DMS53 treated with DMSO at 0.1 percent for 48 hours (cell line): ENCODE results near the gene IL12A.
A peak's percentile ranks its signal among the peaks of the same experiment; 100 is the strongest.

ENCODE experiments used
- DNase-seq: peaks from one replicate; lab custom pipeline; 2025; ENCODE audit not compliant: unreplicated experiment; lab: John Stamatoyannopoulos, UW

The IL12A gene

DNA sequence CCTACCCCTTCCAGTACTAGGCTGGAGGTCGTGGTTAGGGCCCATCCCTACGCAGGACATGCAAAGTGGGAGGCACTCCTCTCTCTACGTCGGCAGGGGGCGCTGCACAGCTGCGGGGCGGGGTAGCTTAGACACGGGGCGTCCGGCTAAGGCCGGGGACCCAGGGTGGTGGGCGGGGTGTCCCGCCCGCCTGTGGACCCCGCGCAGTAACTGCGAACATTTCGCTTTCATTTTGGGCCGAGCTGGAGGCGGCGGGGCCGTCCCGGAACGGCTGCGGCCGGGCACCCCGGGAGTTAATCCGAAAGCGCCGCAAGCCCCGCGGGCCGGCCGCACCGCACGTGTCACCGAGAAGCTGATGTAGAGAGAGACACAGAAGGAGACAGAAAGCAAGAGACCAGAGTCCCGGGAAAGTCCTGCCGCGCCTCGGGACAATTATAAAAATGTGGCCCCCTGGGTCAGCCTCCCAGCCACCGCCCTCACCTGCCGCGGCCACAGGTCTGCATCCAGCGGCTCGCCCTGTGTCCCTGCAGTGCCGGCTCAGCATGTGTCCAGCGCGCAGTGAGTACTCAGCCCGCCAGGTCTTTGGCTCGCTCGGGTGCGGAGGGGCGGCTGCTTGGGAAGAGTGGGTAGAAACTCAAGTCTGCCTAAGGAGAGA lies at the start of gene IL12A:
Gene IL12A, plus strand, starts transcription at position 219 of the 655 bp plus-strand sequence.
- DNase-seq = peak; percentile 15

DNA sequence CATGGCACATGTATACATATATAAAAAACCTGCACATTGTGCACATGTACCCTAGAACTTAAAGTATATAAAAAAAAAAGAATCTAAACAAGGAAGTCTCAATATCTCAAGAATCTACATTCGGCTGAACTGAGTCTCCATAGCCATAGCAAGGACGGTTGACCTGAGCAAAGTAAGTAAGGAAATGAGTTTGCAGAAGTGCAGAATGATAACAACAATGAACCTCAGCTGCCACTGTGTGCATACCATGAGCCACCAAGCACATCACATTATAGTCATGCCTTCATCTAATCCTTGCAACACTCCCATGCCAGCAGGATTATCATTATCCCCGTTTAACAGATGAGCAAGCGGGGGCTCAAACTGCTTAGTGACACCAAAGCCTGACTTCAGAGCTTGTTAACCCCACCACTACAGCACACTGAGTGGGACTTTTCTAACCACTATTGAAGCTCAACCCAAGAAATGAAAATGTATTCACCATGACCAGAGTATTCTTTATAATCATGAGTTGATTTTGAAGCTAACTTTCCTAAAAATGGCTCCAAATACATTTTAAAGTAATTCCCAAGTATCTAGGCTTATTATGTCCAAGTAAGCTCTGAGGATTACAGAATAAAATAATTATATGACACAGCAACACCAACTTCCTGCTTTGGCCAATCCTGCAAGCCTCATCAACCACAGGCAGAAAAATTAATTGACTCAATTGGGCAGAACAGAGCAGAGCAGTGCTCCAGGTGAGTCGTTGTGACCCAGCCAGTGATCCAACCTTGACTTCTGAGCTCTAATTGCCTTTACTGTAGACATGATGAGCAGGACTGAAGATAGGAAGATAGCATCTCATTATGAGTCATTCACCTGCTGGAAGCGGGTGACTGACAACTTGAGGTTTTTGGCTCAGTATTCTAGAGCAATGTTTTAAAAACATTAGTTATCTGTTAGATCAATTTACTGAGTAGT lies 47.3 kb upstream of the IL12A start:
- DNase-seq = no peak

DNA sequence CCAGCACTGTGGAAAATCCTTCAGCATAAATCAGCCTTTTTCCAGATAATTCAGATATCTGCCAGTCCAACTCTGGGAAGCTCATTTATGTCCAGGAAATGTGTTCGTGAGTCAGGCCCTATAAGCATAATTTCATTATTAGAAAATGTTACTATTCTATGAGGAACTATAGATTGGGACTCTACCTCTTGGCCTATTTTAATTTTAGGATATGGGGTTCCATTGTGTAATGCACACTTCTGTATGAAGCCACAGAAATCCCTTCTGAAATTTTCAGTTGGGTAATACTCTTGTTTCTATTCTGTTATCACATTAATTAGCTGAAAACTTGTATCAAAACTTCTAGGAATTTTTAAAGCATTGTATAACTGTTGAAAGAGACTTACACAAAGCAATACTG lies 43.9 kb upstream of the IL12A start:
- DNase-seq = no peak

DNA sequence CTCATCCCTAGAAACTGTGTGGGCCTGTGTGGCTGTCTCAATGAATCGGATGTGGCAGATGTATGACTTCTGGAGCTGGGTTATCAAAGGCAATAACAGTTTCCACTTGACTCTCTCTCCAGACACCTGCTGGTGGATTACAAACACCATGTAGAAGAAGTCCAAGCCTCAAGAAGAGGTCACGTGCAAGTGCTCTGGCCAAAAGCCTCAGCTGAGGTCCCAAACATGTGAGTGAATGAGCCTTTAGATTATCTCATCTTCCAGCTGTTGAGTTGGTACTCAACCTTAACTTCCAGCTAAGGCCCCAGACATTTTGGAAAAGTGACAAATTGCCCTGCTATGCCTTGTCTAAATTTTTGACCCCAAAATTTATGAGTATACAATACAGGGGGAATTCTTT lies 42.7 kb upstream of the IL12A start:
- no peak for DNase-seq

DNA sequence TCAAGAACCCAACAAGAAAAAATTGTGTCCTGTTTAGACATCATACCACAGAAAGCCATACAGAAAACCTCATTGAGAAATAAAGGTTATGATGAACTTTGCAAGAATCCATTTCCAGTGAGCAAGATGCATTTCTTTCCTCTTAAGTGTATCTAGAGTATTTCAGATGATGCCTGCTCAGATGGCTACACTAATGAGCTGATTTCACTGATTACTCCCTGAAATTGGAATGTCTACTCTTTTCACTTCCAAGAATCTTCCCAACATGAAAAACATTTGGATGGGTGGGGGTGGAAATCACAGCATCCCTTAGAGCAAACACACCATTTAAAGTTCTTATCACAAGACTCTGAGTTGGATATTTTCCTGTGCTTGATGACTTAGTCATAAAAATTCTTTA lies 41.4 kb upstream of the IL12A start:
- no peak for DNase-seq

DNA sequence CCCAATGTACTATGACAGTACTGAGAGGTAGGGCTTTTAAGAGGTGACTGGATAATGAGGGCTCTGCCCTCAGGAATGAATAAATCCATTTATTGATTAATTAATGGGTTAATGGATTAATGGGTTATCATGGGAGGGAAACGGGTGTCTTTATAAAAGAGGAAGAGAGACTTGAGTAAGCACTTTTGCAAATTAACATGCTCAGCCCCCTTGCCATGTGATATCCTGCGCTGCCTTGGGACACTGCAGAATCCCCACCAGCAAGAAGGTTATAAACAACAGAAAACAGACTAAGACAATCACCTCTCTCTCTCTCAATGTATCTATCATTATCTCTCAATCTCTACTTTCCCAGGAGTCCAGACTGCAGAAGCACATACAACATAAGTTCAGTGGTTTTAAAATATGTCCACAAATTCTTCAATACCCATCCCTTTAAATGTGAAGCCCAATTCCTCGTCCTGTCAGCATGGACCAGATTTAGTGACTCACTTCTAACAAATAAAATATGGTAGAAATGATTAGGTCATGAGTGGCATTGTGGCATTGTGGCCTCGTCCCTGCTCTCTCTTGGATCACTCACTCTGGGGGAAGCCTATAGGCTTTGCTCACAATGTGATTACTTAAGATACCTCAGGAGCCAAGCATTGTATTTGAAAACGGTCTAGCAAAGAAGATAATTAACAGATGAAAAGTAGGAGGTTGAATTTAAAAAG lies 40.0 kb upstream of the IL12A start:
- DNase-seq = no peak

DNA sequence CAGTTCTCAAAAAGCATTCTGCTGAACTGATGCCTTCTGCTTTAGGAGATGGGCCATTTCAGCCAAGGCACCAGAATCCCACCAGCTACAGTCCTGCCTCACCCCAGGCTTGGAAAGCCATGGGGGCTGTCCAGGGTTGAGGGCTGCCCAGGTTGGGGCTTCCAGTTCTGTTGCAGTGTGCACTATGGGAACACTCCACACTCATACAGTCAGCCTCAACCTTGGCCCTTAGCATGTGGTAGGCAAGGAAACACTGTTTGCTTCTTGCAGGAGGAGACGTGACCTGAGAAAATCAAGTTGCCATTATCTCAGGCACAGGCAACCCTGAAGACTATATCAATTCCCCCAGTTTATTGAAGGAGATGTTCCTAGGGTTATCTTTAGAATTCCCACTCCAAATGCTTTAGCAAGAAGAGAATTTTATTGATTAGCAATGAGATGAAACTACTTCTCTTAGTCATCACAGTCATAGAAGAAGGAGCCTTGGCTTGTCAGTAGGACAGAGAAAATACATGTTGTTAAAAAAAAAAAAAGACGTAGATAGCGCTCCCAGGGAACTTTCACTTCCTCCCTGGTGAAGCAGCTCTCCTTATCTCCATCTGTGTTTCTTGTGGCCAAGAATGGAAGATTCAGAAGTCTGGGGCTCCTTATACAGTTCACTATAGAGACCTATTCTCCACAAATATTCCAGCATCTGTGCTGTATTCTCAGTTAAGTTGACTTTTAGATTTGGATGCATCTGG lies 38.3 kb upstream of the IL12A start:
- no peak for DNase-seq

DNA sequence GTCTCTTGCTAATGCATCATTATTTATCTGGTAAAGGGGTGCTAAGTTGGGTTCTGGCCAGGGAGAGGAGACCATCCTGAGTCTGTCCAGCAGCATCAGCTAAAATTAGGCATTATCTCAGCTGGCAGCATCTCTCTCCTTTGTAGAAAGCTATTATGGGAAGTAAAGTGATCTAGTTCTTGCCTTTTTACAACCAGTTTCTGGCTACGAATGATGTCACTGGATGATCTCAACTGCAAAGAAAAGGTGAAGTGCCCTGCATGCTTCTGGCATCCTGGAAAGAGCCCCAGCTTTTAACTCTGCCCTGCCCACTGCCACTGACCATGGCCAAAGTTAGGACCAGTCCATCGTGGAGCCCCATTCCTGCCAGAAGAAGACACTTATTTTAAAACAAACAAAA lies 37.1 kb upstream of the IL12A start:
- DNase-seq = no peak

DNA sequence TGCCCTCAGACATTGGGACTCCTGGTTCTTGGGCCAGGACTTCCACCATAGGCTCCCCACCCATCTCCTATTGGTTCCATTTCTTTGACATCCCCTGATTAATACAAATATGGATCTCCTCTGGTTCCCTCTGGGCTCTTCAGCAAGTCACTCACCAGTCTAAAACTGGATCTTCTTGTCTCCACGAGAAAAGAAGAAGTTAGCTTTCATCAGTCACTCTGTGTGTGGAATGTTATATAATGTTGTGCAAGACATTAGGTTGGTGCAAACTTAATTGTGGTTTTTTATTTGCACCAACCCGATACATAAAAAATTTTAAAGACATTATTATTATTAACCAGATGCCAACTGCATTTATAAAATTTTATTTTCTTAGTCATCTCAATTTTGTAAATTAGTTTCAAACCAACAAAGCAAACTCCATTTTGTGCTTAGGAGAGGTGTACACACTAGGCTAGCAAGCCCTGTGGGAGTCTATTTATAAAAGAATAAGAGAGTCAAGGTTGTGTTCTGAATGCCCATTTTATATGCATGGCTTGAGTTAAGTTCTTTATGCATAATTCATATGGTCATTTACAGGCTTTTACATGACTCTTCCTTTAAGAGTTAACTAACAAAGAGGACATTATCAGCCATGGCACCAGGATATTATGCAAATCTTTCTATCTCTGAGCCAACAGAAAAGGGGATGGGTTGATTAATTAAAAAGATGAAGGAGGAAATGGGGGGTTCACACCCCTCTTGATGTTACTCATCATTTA lies 35.1 kb upstream of the IL12A start:
- no peak for DNase-seq

DNA sequence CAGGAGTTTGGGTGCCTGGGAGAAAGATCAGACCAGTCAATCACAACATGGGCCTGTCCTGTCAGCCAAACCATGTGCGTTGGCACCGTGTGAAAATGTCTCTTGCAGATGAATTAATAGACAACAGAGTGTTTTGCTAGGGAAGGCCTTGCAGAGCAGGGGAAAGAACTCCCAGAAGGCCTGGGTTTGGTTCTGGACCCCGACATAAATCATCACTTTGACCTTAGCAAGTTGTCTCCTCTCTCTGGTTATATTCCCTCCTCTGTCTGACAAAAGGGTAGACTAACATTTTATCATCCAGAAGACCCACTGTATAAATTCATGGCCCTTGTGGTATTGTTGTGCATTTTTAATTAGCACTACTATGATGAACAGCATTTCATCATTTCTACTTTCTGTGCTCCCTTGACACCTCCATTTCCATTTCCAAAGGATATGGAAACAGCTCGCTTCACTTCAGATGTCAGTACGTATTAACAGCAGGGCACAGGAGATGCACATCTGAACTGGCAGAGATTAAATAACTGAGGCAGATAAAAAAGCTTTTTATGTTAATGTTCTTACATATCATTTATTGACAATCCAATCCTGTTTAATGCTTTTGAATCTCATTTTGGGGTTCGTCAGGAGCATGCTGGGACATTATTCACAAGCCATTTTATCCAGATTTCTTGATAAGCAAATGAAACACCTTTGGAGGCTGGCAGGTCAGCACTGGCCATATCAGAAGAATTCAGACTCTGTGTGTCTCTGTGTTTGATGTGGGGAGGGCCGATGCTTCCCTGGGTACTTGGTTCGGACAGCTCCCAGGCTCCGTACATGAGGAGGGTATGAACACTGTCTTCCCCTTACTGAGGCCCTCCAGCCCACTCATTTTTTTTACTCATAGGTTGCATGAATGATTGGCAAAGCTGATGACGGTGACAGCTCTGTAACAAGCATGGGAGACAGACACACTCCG lies 28.2 kb upstream of the IL12A start:
- DNase-seq = no peak

DNA sequence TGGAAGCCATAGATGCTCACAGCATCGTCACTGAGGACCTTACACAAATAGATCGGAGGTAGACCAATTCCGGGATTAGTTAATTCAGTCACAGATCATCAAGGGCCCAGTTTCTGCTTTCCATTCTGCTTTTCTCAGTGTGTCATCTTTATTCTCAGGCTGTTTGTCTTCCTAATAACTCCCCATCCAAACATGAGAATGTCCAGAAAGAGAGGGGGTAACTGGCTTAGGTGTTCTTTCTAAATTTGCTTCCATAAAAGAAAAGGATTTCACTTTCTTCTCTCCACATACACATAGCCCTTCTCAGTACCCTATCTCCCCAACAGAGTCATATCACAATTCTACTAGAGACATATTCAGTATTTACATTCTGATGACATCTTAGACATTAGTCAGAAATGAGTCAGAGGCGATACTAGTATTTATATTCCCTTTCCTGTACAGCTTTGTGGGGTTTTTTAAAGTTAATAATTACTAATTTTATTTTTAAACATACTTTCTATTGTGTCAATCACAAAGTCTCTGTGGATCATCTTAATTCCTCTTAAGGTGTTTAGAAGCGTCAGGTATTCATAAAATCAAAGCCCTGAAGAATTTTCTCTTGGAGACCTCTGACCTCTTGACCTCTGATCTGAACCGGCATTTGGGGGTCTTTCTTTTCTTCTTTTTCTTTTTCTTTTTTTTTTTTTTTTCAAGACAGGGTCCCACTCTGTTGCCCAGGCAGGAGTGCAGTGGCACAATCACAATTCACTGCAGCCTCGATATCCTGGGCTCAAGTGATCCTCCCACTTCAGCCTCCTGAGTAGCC lies 24.3 kb upstream of the IL12A start:
- peak; percentile 53 for DNase-seq

DNA sequence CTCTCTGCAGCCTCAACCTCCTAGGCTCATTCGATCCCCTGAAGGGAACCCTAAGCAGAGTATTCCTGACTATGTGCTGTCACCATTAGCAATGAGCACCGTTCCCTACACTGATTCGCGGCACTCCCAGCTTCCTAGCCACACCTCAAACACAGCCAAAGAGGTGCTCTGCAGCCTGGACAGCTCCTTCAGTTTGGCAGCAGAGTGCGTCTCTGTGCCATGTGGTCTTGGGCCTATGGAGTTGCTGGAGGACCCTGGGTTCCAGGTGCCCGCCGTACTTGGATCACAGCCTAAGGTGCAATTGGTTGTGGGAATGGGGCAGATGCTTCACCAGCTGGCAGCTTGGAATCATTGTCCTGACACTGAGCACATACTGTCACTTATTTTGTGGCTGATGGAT lies 17.3 kb upstream of the IL12A start:
- DNase-seq = no peak

DNA sequence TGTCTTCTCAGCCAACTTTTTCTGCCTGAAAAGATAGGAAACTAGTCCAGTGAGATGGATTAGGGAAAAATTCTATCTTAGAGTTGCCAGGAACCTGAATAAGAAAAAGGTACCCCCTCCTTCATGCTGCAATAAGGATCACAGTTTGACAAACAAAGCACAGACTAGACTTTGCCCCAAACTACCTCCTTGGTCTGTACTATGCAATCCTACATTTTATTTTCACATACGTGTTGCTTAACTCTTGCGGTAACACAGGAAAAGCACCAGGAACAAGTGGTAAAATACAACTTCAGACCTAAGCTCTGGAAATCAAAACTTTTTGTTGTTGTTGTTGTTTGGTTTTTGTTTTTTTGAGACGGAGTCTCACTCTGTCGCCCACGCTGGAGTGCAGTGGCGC lies 11.3 kb upstream of the IL12A start:
- DNase-seq = no peak

DNA sequence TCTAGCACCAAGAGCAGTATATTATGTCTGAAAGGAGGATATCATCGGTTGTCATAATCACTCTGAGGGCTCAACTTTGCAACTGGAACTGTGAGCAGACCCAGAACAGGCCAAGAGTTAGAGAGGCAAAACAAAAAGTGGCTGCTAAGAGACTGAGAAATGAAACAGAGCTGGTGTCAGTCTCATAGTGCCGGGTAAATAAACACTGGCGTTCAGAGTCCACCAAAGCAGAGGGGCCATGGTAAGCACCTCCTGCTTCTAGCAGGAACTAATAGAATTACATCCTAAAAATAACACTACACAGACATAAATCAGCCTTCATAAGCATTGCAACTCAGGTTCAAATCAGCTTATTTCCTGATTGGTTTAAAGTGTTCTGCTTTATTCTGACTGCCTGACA lies 10.3 kb upstream of the IL12A start:
- DNase-seq = no peak

DNA sequence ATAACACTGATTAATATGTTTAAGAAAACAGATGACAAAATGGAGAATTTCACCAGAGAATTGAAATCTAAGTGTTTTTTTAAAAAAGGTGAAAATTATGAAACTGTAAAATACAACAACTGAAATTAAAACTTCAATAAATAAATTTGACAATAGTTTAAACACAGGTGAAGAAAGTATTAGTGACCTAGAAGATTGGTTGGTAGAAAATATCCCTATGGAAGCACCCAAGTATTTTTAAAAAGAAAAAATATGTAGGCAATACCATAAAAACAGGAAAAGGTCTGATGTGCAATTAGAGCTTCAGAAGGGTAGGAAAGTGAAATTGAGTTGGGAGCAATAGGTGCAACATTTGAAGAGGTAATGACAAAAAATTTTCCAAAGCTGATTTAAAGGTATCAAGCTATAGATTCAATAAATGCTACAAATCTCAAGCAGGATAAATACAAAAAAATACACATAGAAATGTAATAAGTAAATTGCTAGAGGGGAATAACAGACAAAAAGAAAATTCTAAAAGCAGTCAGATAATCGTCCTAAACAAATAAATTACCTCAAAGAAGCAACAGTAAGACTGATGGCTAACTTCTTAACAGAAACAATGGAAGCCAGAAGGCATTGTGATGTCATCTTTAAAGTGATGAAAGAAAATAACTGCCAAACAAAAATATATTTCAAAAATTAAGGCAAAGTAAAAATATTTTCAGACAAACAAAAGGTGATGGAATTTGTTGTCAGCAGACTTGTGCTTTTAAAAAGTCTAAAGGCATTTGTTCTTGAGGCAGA lies 9.5 kb upstream of the IL12A start:
- no peak for DNase-seq

DNA sequence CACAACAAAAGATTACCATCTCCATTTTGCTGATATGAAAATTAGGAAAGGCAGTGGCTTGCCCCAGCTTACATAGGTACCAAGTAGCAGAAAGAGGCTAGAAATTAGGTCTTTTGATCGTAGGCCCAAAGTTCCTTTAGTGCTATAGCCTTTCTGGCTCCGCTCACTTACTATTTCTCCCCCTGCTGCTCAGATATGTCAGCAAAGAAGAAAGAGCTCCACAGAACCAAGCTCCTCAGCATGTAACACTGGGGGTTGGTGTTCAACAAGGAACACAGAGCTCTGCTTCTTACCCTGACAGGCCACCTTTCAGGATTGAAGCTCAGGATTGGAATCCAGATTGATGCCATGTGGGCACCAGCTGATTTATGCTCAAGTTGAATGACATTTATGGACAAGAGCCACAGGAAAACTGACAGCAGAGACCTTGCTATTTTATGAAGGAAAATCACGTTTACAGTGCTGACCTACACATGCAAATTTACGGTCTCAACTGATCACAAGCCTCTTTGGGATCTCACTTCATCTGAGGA lies 6.1 kb upstream of the IL12A start:
- no peak for DNase-seq

DNA sequence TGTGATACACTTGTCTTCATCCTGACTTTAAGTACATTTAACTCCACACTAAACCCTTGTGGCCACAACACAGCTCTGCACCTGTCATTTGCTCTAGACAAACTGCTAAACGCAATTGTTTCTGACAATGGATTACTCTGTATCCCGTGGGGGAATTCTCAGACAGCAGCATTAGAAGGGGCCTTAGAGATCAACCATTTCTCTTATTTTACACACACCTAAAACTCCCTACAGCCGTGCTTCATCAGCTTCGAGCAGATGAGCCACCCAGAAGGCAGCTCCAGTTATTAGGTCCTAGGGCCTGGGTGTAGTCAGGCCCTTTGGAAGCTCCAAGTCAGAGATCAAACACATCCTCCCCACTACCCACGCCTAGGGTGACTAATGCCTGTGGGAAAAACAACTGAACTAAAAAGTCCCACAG lies 1.3 kb upstream of the IL12A start:
- no peak for DNase-seq
